Stimulated activated CD4-positive, alpha-beta T cell treated with anti-CD3 and anti-CD28 coated beads, Interleukin-2, amount 100 ng/mL, for 4 hours (primary cell): ENCODE measurements around the gene CDC42EP2.
"Not testable (repeated sequence)": the region's sequence is repeated elsewhere in the genome, so short reads cannot be mapped to it uniquely, and the experiment has no call there.

Experiments
- DNase-seq: peaks from one replicate; pipeline ENCODE4 v3.0.0-alpha.2; 2020; ENCODE audit warnings: low read depth

CDC42EP2 gene

GRCh38 chr11:65320386-65321075 lies 5.9 kb downstream of the CDC42EP2 start:
- DNase-seq: no peak

GRCh38 chr11:65321076-65321475 lies 6.4 kb downstream of the CDC42EP2 start:
- no peak for DNase-seq

GRCh38 chr11:65321828-65322485 lies 7.3 kb downstream of the CDC42EP2 start:
- DNase-seq: no peak

- no peak for DNase-seq
These were observed 9.1 kb downstream of the CDC42EP2 start for GRCh38 chr11:65323813-65324212.

GRCh38 chr11:65325435-65325834 lies 10.8 kb downstream of the CDC42EP2 start:
- DNase-seq: no peak

GRCh38 chr11:65327021-65327420 lies 12.4 kb downstream of the CDC42EP2 start:
- DNase-seq: no peak

- DNase-seq: no peak
These were observed 14.8 kb downstream of the CDC42EP2 start for GRCh38 chr11:65329478-65329877.

- peak; percentile 78 for DNase-seq
These were observed 15.3 kb downstream of the CDC42EP2 start for GRCh38 chr11:65329944-65330403.

- DNase-seq: no peak
These were observed 15.9 kb downstream of the CDC42EP2 start for GRCh38 chr11:65330544-65330943.

- not testable (repeated sequence) for DNase-seq
These were observed 17.9 kb downstream of the CDC42EP2 start for GRCh38 chr11:65332591-65332990.

- no peak for DNase-seq
These were observed 20.1 kb downstream of the CDC42EP2 start for GRCh38 chr11:65334696-65335295.

- no peak for DNase-seq
These were observed 24.0 kb downstream of the CDC42EP2 start for GRCh38 chr11:65338676-65339075.

- no peak for DNase-seq
These were observed 25.6 kb downstream of the CDC42EP2 start for GRCh38 chr11:65340226-65340625.

GRCh38 chr11:65341856-65342255 lies 27.2 kb downstream of the CDC42EP2 start:
- no peak for DNase-seq

GRCh38 chr11:65351511-65351910 lies 36.8 kb downstream of the CDC42EP2 start:
- DNase-seq: no peak

- DNase-seq: no peak
These were observed 38.1 kb downstream of the CDC42EP2 start for GRCh38 chr11:65352783-65353182.

- no peak for DNase-seq
These were observed 38.7 kb downstream of the CDC42EP2 start for GRCh38 chr11:65353376-65353775.

GRCh38 chr11:65353900-65354264 lies 39.2 kb downstream of the CDC42EP2 start:
- no peak for DNase-seq

GRCh38 chr11:65354265-65355012 lies 39.8 kb downstream of the CDC42EP2 start, which contains the start of gene TIGD3:
Gene TIGD3 (plus strand): TSS chr11:65354751. CDS start chr11:65355809, 1,058 bp downstream.
- DNase-seq: peak; percentile 95

GRCh38 chr11:65355013-65355775 lies 40.5 kb downstream of the CDC42EP2 start:
- peak; percentile 60 for DNase-seq

GRCh38 chr11:65355776-65356393 lies 41.2 kb downstream of the CDC42EP2 start:
- DNase-seq: no peak
